Stomach (tissue), 9 donors: ENCODE measurements around the gene NCK2. TPM values are rescaled to one million over a fixed set of nuclear protein-coding genes. Genes with fewer than 3 reads are reported as not detected.

Experiments used
- DNase-seq, 2 donors: peaks; one replicate each; pipeline versions ENCODE4 v3.0.0 to v3.0.0-alpha.2; 2013 to 2019
- H3K27ac ChIP-seq, 5 donors: fragments of 200-600 bp in 4 of 5; sonication (generic) in 4 of 5; one replicate each; pipeline ENCODE4 v1.5.1; 2013 to 2019; ENCODE audit warnings: mild to moderate bottlenecking in 1 of 5, moderate library complexity in 1 of 5
- H3K27me3 ChIP-seq, 3 donors: fragments of 200-600 bp; sonication (generic); one replicate each; pipeline ENCODE4 v1.5.1; 2017 to 2019; ENCODE audit warnings: mixed run types in 1 of 3
- H3K36me3 ChIP-seq, 4 donors: fragments of 200-600 bp; sonication (generic); 1 replicate in 3 of 4; 2 replicates in 1 of 4; pipeline ENCODE4 v1.5.1; 2016 to 2019
- H3K4me1 ChIP-seq, 4 donors: fragments of 200-600 bp; sonication (generic); one replicate each; pipeline ENCODE4 v1.5.1; 2016 to 2019
- H3K4me3 ChIP-seq, 4 donors: fragments of 200-600 bp; sonication (generic) in 3 of 4; one replicate each; pipeline ENCODE4 v1.5.1; 2016 to 2019; ENCODE audit warnings: mild to moderate bottlenecking in 1 of 4
- H3K9me3 ChIP-seq, 4 donors: fragments of 200-600 bp; sonication (generic); one replicate each; pipeline ENCODE4 v1.5.1; 2016 to 2019
- EP300 ChIP-seq: sonication (generic); formaldehyde crosslinking; IDR thresholded peaks from one replicate; pipeline ENCODE4 v1.6.1; 2017; ENCODE audit warnings: antibody characterized with exemption
- POLR2A ChIP-seq, 4 donors: fragments of 450-650 bp; IDR thresholded peaks; one replicate each; pipeline ENCODE4 v1.6.1; 2016; ENCODE audit warnings: antibody characterized with exemption in 4 of 4, control low read depth in 2 of 4, mild to moderate bottlenecking in 1 of 4, moderate library complexity in 1 of 4
- POLR2AphosphoS5 ChIP-seq, 3 donors: sonication (generic); formaldehyde crosslinking; IDR thresholded peaks; one replicate each; pipeline ENCODE4 v1.6.1; 2016; ENCODE audit warnings: antibody characterized with exemption in 3 of 3
- WGBS, 5 donors: extraction: QIAGEN DNeasy Blood & Tissue Kit in 3 of 5; methylation state at CpG; one replicate each; pipeline versions ENCODE4 v1.1.5 to v1.1.7; 2013 to 2018; 5-methylcytosine and 5-hydroxymethylcytosine counted together
- intact Hi-C: fragments of 100-400 bp; cut with DNase I; formaldehyde crosslinking; loops from one replicate; pipeline ENCODE4 v1.15.1; 2023; ENCODE audit warnings: low total_unique reads
- polyA plus RNA-seq, 3 donors: library from polyadenylated mRNA; stranded (reverse); fragments of 200-250 nt; gene quantifications; one replicate each; pipeline ENCODE4 v1.2.3, GENCODE V29; 2013
- total RNA-seq, 5 donors: library from RNA; depleted of rRNA; stranded (reverse); fragments of >200 nt; gene quantifications; one replicate each; pipeline versions ENCODE4 v1.1.0 to v1.2.3, GENCODE V29; 2014 to 2016
- TF ChIP-seq, protein P1 (sequence below), 7 experiments: fragments of 450-650 bp in 4 of 7; fragments of 200-600 bp in 3 of 7; sonication (generic) in 3 of 7; IDR thresholded peaks; one replicate each; pipeline ENCODE4 v1.5.1; 2016 to 2019; ENCODE audit warnings: antibody characterized with exemption in 7 of 7, control low read depth in 2 of 7, mild to moderate bottlenecking in 1 of 7
- donor health status: healthy with polysubstance abuse.
- donor health status: Bipolar disorder and iron deficiency.
- donor health status: healthy.

NCK2 gene
- total and polyA plus RNA-seq, 8 donors, result 23.1 to 88.9 (median 42.6) TPM

DNA sequence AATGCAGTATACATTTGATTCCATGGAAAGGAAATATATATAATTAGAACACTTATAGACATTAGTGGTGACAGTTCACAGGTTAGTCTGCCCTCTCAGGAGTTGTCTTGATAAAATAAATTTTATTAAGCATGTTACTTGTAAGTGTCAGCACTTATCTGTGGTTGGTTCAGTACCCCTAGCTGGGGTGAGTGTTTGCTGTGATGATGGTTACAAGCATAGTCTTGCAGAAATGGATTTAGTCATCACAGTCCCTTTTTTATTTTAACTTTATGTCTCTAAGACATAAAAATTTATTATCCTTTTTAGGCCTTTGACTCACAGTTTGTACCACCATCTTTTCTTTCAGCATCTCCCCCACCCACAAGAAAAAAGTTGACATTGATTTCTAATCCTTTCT lies 52.1 kb downstream of the NCK2 start:
- Histone ChIP-seq H3K4me1 (peaks cover 29 to 80% (median 58%) of the 10 kb centered on the region in 4 donors), H3K27ac (peak overlapping the region in 4 of 5 donors; percentile 46 to 84 (median 68))
- intact Hi-C loops, result no loop called here

GRCh38 chr2:105797298-105797819 lies 52.6 kb downstream of the NCK2 start:
- H3K4me1 ChIP-seq, result peaks cover 35 to 85% (median 61%) of the 10 kb centered on the region in 4 donors
- H3K27ac ChIP-seq, result peak overlapping the region; percentile 11 to 84 (median 67)
- H3K36me3 ChIP-seq, result no peaks in the 10 kb centered on the region
- no peak overlapping the region for H3K4me3 ChIP-seq
- no peaks in the 10 kb centered on the region for H3K9me3 ChIP-seq
- H3K27me3 ChIP-seq, result no peaks in the 10 kb centered on the region
- 55 to 64% (median 62%) methylated on average over 7 of the region's 7 CpGs for WGBS, 5 donors
- no peak for TF ChIP-seq POLR2A (IDR thresholded peaks at IDR 0.05)
- TF ChIP-seq, protein P1, sequence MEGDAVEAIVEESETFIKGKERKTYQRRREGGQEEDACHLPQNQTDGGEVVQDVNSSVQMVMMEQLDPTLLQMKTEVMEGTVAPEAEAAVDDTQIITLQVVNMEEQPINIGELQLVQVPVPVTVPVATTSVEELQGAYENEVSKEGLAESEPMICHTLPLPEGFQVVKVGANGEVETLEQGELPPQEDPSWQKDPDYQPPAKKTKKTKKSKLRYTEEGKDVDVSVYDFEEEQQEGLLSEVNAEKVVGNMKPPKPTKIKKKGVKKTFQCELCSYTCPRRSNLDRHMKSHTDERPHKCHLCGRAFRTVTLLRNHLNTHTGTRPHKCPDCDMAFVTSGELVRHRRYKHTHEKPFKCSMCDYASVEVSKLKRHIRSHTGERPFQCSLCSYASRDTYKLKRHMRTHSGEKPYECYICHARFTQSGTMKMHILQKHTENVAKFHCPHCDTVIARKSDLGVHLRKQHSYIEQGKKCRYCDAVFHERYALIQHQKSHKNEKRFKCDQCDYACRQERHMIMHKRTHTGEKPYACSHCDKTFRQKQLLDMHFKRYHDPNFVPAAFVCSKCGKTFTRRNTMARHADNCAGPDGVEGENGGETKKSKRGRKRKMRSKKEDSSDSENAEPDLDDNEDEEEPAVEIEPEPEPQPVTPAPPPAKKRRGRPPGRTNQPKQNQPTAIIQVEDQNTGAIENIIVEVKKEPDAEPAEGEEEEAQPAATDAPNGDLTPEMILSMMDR (IDR thresholded peaks at IDR 0.05), result no peak
- no peak for TF ChIP-seq EP300
- TF ChIP-seq POLR2AphosphoS5 (IDR thresholded peaks at IDR 0.05), result peak in 1 of 3 donors; percentile 14
- no peak for DNase-seq
- intact Hi-C loops, result no loop called here

More for the DNA sequence above, 52.1 kb downstream of the NCK2 start:
- TF ChIP-seq EP300, result no peak
- TF ChIP-seq POLR2A (IDR thresholded peaks at IDR 0.05), result no peak
- TF ChIP-seq, protein P1 (IDR thresholded peaks at IDR 0.05), result no peak
- no peak for TF ChIP-seq POLR2AphosphoS5 (IDR thresholded peaks at IDR 0.05)
- DNase-seq, result no peak
- no peaks in the 10 kb centered on the region for H3K36me3 ChIP-seq
- no peaks in the 10 kb centered on the region for H3K27me3 ChIP-seq
- no peak overlapping the region for H3K4me3 ChIP-seq
- H3K9me3 ChIP-seq, result no peaks in the 10 kb centered on the region

- 55 to 82% (median 67%) methylated on average over 2 of the region's 2 CpGs for WGBS, 5 donors
- Histone ChIP-seq H3K27ac (peak overlapping the region in 4 of 5 donors; percentile 46 to 84 (median 68)), H3K4me3 (no peak overlapping the region), H3K27me3 (no peaks in the 10 kb centered on the region), H3K9me3 (no peaks in the 10 kb centered on the region), H3K4me1 (peaks cover 46 to 88% (median 69%) of the 10 kb centered on the region in 4 donors), H3K36me3 (no peaks in the 10 kb centered on the region)
- DNase-seq, result no peak
- TF ChIP-seq, protein P1 (IDR thresholded peaks at IDR 0.05), result no peak
- TF ChIP-seq POLR2A (IDR thresholded peaks at IDR 0.05) (no peak), POLR2AphosphoS5 (IDR thresholded peaks at IDR 0.05) (no peak), EP300 (no peak)
- intact Hi-C loops, result no loop called here
Observed at GRCh38 chr2:105798595-105798994, 53.9 kb downstream of the NCK2 start.

- Histone ChIP-seq H3K27ac (peak overlapping the region in 3 of 5 donors; percentile 20 to 68 (median 26)), H3K4me3 (no peak overlapping the region), H3K36me3 (no peaks in the 10 kb centered on the region), H3K4me1 (peaks cover 46 to 100% (median 72%) of the 10 kb centered on the region in 4 donors), H3K9me3 (no peaks in the 10 kb centered on the region), H3K27me3 (no peaks in the 10 kb centered on the region)
- intact Hi-C loops, result no loop called here
- DNase-seq, result no peak
- no peak for TF ChIP-seq POLR2AphosphoS5 (IDR thresholded peaks at IDR 0.05)
- TF ChIP-seq, protein P1 (IDR thresholded peaks at IDR 0.05), result no peak
- TF ChIP-seq POLR2A (IDR thresholded peaks at IDR 0.05), result no peak
- no peak for TF ChIP-seq EP300
- 80 to 91% (median 87%) methylated on average over 9 of the region's 9 CpGs for WGBS, 5 donors
Observed at GRCh38 chr2:105800036-105800713, 55.5 kb downstream of the NCK2 start.
